B cell (primary cell): Measurements from ENCODE around the gene CD6. TPM values are rescaled to one million over a fixed set of nuclear protein-coding genes. Genes with fewer than 3 reads are reported as not detected.

ENCODE experiments used
- ATAC-seq: fragments of 200-7000 bp; cut with Tn5 transposase; one replicate; pipeline ENCODE4 v1.10.0; 2021; ENCODE audit warnings: low read depth, mild to moderate bottlenecking, moderate number of reproducible peaks, moderate library complexity
- CTCF ChIA-PET: fragments of 350-600 bp; sonication (Branson Sonifier 250); formaldehyde crosslinking; loops from one replicate; lab custom pipeline; 2021; ENCODE audit warnings: antibody characterized with exemption, inconsistent platforms; lab: Charles Lee
- POLR2A ChIA-PET: fragments of 350-600 bp; sonication (Branson Sonifier 250); formaldehyde crosslinking; loops from one replicate; lab custom pipeline; 2021; ENCODE audit warnings: antibody characterized with exemption; lab: Charles Lee
- DNase-seq: peaks from one replicate; pipeline ENCODE4 v3.0.0; 2013
- H2AFZ ChIP-seq: 2 replicates; pipeline ENCODE4 v1.6.1; 2012; ENCODE audit warnings: mild to moderate bottlenecking, low read depth, low read length; ENCODE audit not compliant: insufficient read depth, poor library complexity, severe bottlenecking
- H3K27ac ChIP-seq, 2 donors: 1 replicate in 1 of 2; 2 replicates in 1 of 2; pipeline ENCODE4 v1.5.1; 2012 to 2013; ENCODE audit warnings: low read length in 2 of 2, mild to moderate bottlenecking in 2 of 2, moderate library complexity in 1 of 2
- H3K27me3 ChIP-seq, 4 experiments: fragments of 200-600 bp in 1 of 4; sonication (generic) in 1 of 4; replicated peaks in 1 of 4; 1 replicate in 2 of 4; 2 replicates in 2 of 4; pipeline versions ENCODE4 v1.6.1 to v1.7.0; 2013 to 2016; ENCODE audit warnings: low read length in 3 of 4, mild to moderate bottlenecking in 2 of 4, mixed read lengths in 1 of 4, moderate library complexity in 1 of 4; ENCODE audit not compliant: insufficient read depth in 4 of 4, control insufficient read depth in 3 of 4; ENCODE audit errors: control extremely low read depth in 1 of 4
- H3K36me3 ChIP-seq, 2 experiments: replicated peaks in 1 of 2; 1 replicate in 1 of 2; 2 replicates in 1 of 2; pipeline versions ENCODE4 v1.6.1 to v1.7.1; 2013; ENCODE audit warnings: low read length in 1 of 2; ENCODE audit not compliant: insufficient read depth in 2 of 2, control insufficient read depth in 1 of 2; ENCODE audit errors: control extremely low read depth in 1 of 2, extremely low read depth in 1 of 2
- H3K4me1 ChIP-seq, 2 donors: fragments of 200-600 bp in 1 of 2; sonication (generic) in 1 of 2; 1 replicate in 1 of 2; 2 replicates in 1 of 2; pipeline versions ENCODE4 v1.5.1 to v1.6.1; 2013 to 2017; ENCODE audit warnings: low read length in 2 of 2; ENCODE audit not compliant: control insufficient read depth in 2 of 2, insufficient read depth in 2 of 2
- H3K4me2 ChIP-seq: replicated peaks from 2 replicates; pipeline ENCODE3; 2012; ENCODE audit warnings: mild to moderate bottlenecking, low read depth, low read length; ENCODE audit not compliant: poor library complexity, severe bottlenecking
- H3K4me3 ChIP-seq, 5 experiments: fragments of 200-600 bp in 1 of 5; sonication (generic) in 1 of 5; 1 replicate in 3 of 5; 2 replicates in 2 of 5; pipeline versions ENCODE4 v1.5.1 to v1.7.0; 2011 to 2016; ENCODE audit warnings: low read length in 4 of 5, mild to moderate bottlenecking in 4 of 5, low read depth in 2 of 5, control low read depth in 1 of 5, moderate library complexity in 1 of 5; ENCODE audit not compliant: insufficient read depth in 1 of 5; ENCODE audit errors: control extremely low read depth in 1 of 5, extremely low read depth in 1 of 5
- H3K79me2 ChIP-seq: fragments of 200-600 bp; sonication (generic); one replicate; pipeline ENCODE4 v1.6.0; 2016; ENCODE audit warnings: low read length; ENCODE audit not compliant: control insufficient read depth, insufficient read depth
- H3K9ac ChIP-seq: fragments of 200-600 bp; sonication (generic); 2 replicates; pipeline ENCODE4 v1.6.1; 2017; ENCODE audit warnings: mild to moderate bottlenecking, low read length, moderate library complexity
- H3K9me3 ChIP-seq, 3 donors: one replicate each; pipeline versions ENCODE4 v1.6.1 to v1.7.1; 2013; ENCODE audit warnings: low read length in 2 of 3; ENCODE audit not compliant: control insufficient read depth in 2 of 3, insufficient read depth in 1 of 3; ENCODE audit errors: control extremely low read depth in 1 of 3
- H4K20me1 ChIP-seq: 2 replicates; pipeline ENCODE4 v1.6.0; 2012; ENCODE audit warnings: mild to moderate bottlenecking, low read length; ENCODE audit not compliant: insufficient read depth, control insufficient read depth, poor library complexity, severe bottlenecking
- H3K27ac Mint-ChIP-seq: one replicate; pipeline ENCODE4 v1.8.0; 2021; ENCODE audit warnings: mixed read lengths
- H3K27me3 Mint-ChIP-seq: one replicate; pipeline ENCODE4 v1.8.0; 2021; ENCODE audit warnings: mixed read lengths
- H3K4me1 Mint-ChIP-seq: one replicate; pipeline ENCODE4 v1.8.0; 2021; ENCODE audit warnings: mixed read lengths
- H3K4me3 Mint-ChIP-seq: one replicate; pipeline ENCODE4 v1.8.0; 2021; ENCODE audit warnings: mixed read lengths
- H3K9me3 Mint-ChIP-seq: one replicate; pipeline ENCODE4 v1.8.0; 2022; ENCODE audit warnings: mixed read lengths; ENCODE audit not compliant: insufficient read depth
- CTCF ChIP-seq: fragments of 200-600 bp; IDR thresholded peaks from one replicate; pipeline ENCODE4 v1.8.0; 2022; ENCODE audit warnings: antibody characterized with exemption, mild to moderate bottlenecking
- EZH2 ChIP-seq: IDR thresholded peaks from 2 replicates; pipeline ENCODE4 v1.6.1; 2012; ENCODE audit warnings: borderline replicate concordance, low read depth, mild to moderate bottlenecking, moderate library complexity, low read length; ENCODE audit not compliant: insufficient read depth, poor library complexity, severe bottlenecking
- WGBS: methylation state at CpG from one replicate; pipeline ENCODE4 v1.1.5; 2013; ENCODE audit warnings: missing lambda C conversion rate; ENCODE audit not compliant: insufficient coverage; 5-methylcytosine and 5-hydroxymethylcytosine counted together
- intact Hi-C: fragments of 100-400 bp; cut with micrococcal nuclease; formaldehyde crosslinking; loops from one replicate; pipeline ENCODE4 v1.10.0; 2022
- polyA plus RNA-seq: library from polyadenylated mRNA; depleted of rRNA; stranded (reverse); fragments of >200 nt; gene quantifications from 2 replicates; pipeline ENCODE4 v1.2.3, GENCODE V29; 2012
- total RNA-seq, 2 donors: library from RNA; stranded (reverse); fragments of 120-200 nt in 1 of 2; gene quantifications; 1 replicate in 1 of 2; 2 replicates in 1 of 2; pipeline versions ENCODE4 v1.2.3 to v1.2.4, GENCODE V29; 2013 to 2022

CD6 gene
- total and polyA plus RNA-seq, 2 donors (not counting 1 experiment from before 2014, with no cell fraction given): 9.3 to 13.6 TPM

- Mint-ChIP-seq H3K27ac (no peak overlapping the region), H3K9me3 (no peaks in the 10 kb centered on the region), H3K27me3 (peaks cover 8% of the 10 kb centered on the region), H3K4me3 (no peak overlapping the region), H3K4me1 (peaks cover 9% of the 10 kb centered on the region)
- POLR2A ChIA-PET: no interaction called here
- ATAC-seq (no peak), DNase-seq (no peak)
- TF ChIP-seq EZH2 (no peak), CTCF (no peak)
- Histone ChIP-seq H3K9me3 (peaks cover 0 to under 1% (median 0%) of the 10 kb centered on the region in 3 donors), H2AFZ (no peak overlapping the region), H3K79me2 (no peaks in the 10 kb centered on the region), H3K36me3 (no peaks in the 10 kb centered on the region), H3K4me3 (no peak overlapping the region), H3K4me2 (no peak overlapping the region), H4K20me1 (no peaks in the 10 kb centered on the region), H3K27me3 (peaks cover 0 to 8% (median 2%) of the 10 kb centered on the region in 4 experiments), H3K4me1 (peaks cover 2 to 6% of the 10 kb centered on the region in 2 donors), H3K27ac (no peak overlapping the region), H3K9ac (no peak overlapping the region)
- WGBS: 96% methylated on average over 3 of the region's 3 CpGs
- CTCF ChIA-PET: no interaction called here
- intact Hi-C loops: no loop called here
Observed at GRCh38 chr11:61001931-61002330, 30.5 kb downstream of the CD6 start.

DNA sequence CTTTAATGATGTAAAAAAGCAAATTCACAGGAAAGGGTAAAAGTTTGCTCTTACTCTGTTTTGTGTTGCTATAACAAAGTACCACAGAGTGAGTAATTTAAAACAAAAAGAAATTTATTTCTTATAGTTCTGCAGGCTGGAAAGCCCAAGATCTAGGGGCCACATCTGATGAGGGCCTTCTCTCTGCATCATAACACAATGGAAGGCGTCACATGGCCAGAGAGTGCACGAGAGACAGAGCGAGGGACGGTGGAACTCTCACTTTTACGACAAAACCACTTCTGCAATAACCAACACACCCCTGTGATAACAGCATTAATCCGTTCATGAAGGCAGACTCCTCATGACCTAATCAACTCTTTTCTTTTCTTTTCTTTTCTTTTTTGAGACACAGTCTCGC, 31.1 kb downstream of the CD6 start:
- CTCF ChIA-PET: interaction anchor here (1.6 kb wide), 1 partner anchor 9 kb away, joined by 3 read pairs; no protein-coding TSS in a partner anchor
- H3K4me3 ChIP-seq: no peak overlapping the region
- ATAC-seq (no peak), DNase-seq (no peak)
- H4K20me1 ChIP-seq: no peaks in the 10 kb centered on the region
- no peak overlapping the region for H3K4me2 ChIP-seq
- H3K36me3 ChIP-seq: no peaks in the 10 kb centered on the region
- peaks cover 7 to 11% of the 10 kb centered on the region in 2 donors for H3K4me1 ChIP-seq
- no peaks in the 10 kb centered on the region for H3K79me2 ChIP-seq
- H3K9me3 ChIP-seq: peaks cover 0 to 3% (median 0%) of the 10 kb centered on the region in 3 donors
- H3K4me3 Mint-ChIP-seq: no peak overlapping the region
- H3K9ac ChIP-seq: no peak overlapping the region
- H3K27me3 Mint-ChIP-seq: peaks cover 8% of the 10 kb centered on the region
- no peak overlapping the region for H3K27ac ChIP-seq
- no peaks in the 10 kb centered on the region for H3K9me3 Mint-ChIP-seq
- H3K4me1 Mint-ChIP-seq: peaks cover 13% of the 10 kb centered on the region
- TF ChIP-seq CTCF: no peak
- TF ChIP-seq EZH2: no peak
- WGBS: 91% methylated on average over 7 of the region's 7 CpGs
- H3K27ac Mint-ChIP-seq: no peak overlapping the region
- intact Hi-C loops: no loop called here
- POLR2A ChIA-PET: no interaction called here
- H2AFZ ChIP-seq: no peak overlapping the region
- peaks cover 0 to 12% (median 4%) of the 10 kb centered on the region in 4 experiments for H3K27me3 ChIP-seq
